CD8-positive, alpha-beta memory T cell (primary cell): Measurements from ENCODE around the gene CNGA2. TPM values are rescaled to one million over a fixed set of nuclear protein-coding genes. Genes with fewer than 3 reads are reported as not detected.

Experiments used
- CTCF ChIA-PET: fragments of 350-600 bp; sonication (Branson Sonifier 250); formaldehyde crosslinking; loops from one replicate; lab custom pipeline; 2021; ENCODE audit warnings: antibody characterized with exemption; lab: Charles Lee
- POLR2A ChIA-PET: fragments of 350-600 bp; sonication (Branson Sonifier 250); formaldehyde crosslinking; loops from one replicate; lab custom pipeline; 2021; ENCODE audit warnings: antibody characterized with exemption; lab: Charles Lee
- DNase-seq, 5 donors: peaks; one replicate each; pipeline versions ENCODE4 v3.0.0 to v3.0.0-alpha.2; 2020 to 2022; ENCODE audit warnings: mixed read lengths in 1 of 5
- H3K27ac ChIP-seq: one replicate; pipeline ENCODE4 v1.7.0; 2013; ENCODE audit warnings: low read depth, mild to moderate bottlenecking, low read length, moderate library complexity
- H3K27me3 ChIP-seq: 2 replicates; pipeline ENCODE4 v1.7.0; 2013; ENCODE audit warnings: low read length, mild to moderate bottlenecking; ENCODE audit not compliant: insufficient read depth, poor library complexity, severe bottlenecking
- H3K36me3 ChIP-seq: 2 replicates; pipeline ENCODE4 v1.7.0; 2013; ENCODE audit warnings: mild to moderate bottlenecking, low read length, moderate library complexity; ENCODE audit not compliant: insufficient read depth
- H3K4me1 ChIP-seq: 2 replicates; pipeline ENCODE4 v1.7.0; 2013; ENCODE audit warnings: mild to moderate bottlenecking, low read length, moderate library complexity; ENCODE audit not compliant: insufficient read depth
- H3K4me3 ChIP-seq: 2 replicates; pipeline ENCODE4 v1.7.0; 2013; ENCODE audit warnings: mild to moderate bottlenecking, low read length
- H3K9me3 ChIP-seq: 2 replicates; pipeline ENCODE4 v1.7.0; 2013; ENCODE audit warnings: mild to moderate bottlenecking, low read length
- H3K27ac Mint-ChIP-seq, 8 donors: one replicate each; pipeline ENCODE4 v1.8.0; 2020 to 2021; ENCODE audit warnings: mixed read lengths in 8 of 8, mild to moderate bottlenecking in 6 of 8, inconsistent platforms in 3 of 8, moderate library complexity in 3 of 8
- H3K27me3 Mint-ChIP-seq, 2 donors: one replicate each; pipeline ENCODE4 v1.8.0; 2020 to 2021; ENCODE audit warnings: mixed read lengths in 2 of 2, mild to moderate bottlenecking in 1 of 2, moderate library complexity in 1 of 2
- H3K36me3 Mint-ChIP-seq, 3 donors: one replicate each; pipeline ENCODE4 v1.8.0; 2020 to 2021; ENCODE audit warnings: mixed read lengths in 3 of 3, inconsistent platforms in 1 of 3, mild to moderate bottlenecking in 1 of 3
- H3K4me1 Mint-ChIP-seq, 3 donors: one replicate each; pipeline ENCODE4 v1.8.0; 2020 to 2021; ENCODE audit warnings: mixed read lengths in 3 of 3, inconsistent platforms in 1 of 3, mild to moderate bottlenecking in 1 of 3
- H3K4me3 Mint-ChIP-seq, 7 donors: one replicate each; pipeline ENCODE4 v1.8.0; 2020 to 2021; ENCODE audit warnings: mixed read lengths in 7 of 7, mild to moderate bottlenecking in 6 of 7, moderate library complexity in 4 of 7, inconsistent platforms in 2 of 7
- H3K9me3 Mint-ChIP-seq, 5 donors: one replicate each; pipeline ENCODE4 v1.8.0; 2020 to 2022; ENCODE audit warnings: mixed read lengths in 5 of 5, mild to moderate bottlenecking in 3 of 5, moderate library complexity in 2 of 5, inconsistent platforms in 1 of 5
- polyA plus RNA-seq: library from polyadenylated mRNA; unstranded; fragments of 300-500 nt; fragmentation: Illumina TruSeq; gene quantifications from one replicate; pipeline ENCODE4 v1.2.3, GENCODE V29; 2021
- total RNA-seq, 2 experiments: library from RNA; stranded (reverse); gene quantifications; one replicate each; pipeline ENCODE4 v1.2.3, GENCODE V29; 2021

The CNGA2 gene
- total and polyA plus RNA-seq, 3 experiments from 2014 or later = not detected

DNA sequence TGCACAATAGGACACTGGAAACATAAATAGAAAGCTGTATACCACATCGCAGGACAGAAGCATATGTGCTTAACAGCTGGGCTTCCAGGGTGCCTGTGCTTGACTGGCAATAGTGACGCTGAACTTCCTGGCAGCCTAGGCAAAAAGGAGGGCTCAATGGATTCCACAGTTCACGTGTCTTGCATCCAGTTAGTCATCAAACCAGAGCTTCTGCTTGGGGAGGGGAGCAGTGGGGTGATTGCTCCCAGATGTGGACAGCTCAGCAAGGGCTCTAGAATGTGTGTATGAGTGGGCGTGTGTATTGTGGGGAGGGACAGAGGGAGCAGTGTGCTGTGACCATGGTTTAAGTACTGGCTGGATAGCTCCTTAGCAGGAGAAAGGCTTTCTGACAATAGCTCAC is 37.0 kb upstream of the CNGA2 start:
- H3K4me1 ChIP-seq = no peaks in the 10 kb centered on the region
- Mint-ChIP-seq H3K36me3 (no peaks in the 10 kb centered on the region), H3K4me1 (no peaks in the 10 kb centered on the region), H3K4me3 (no peak overlapping the region), H3K27me3 (peaks cover 13 to 19% of the 10 kb centered on the region in 2 donors), H3K9me3 (peaks cover 0 to 2% (median 0%) of the 10 kb centered on the region in 5 donors), H3K27ac (no peak overlapping the region)
- CTCF ChIA-PET = no interaction called here
- H3K27me3 ChIP-seq = no peaks in the 10 kb centered on the region
- POLR2A ChIA-PET = no interaction called here
- DNase-seq = no peak
- H3K36me3 ChIP-seq = no peaks in the 10 kb centered on the region
- no peak overlapping the region for H3K4me3 ChIP-seq
- no peak overlapping the region for H3K27ac ChIP-seq
- H3K9me3 ChIP-seq = no peaks in the 10 kb centered on the region

DNA sequence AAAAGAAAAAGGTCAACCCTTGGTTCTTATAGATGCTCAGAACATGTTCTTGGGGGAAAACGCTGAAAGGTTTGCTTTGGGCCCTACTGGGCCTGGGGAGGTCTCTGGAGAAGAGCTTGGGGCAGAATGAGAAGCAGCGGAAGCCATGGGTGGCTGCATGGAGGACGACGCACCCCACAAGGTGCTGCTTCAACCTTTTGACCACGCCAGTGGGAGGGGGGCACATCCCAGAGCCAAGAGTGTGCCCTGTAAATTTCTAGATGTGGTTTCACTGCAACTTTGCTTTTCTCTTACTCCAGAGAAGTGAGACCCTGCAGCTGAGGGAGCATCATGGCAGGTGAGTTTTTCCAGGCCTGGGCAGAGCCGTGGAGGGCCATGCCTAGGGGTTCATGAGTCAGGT is 36.1 kb upstream of the CNGA2 start:
- peaks cover 0 to 2% (median 0%) of the 10 kb centered on the region in 5 donors for H3K9me3 Mint-ChIP-seq
- H3K4me1 Mint-ChIP-seq = no peaks in the 10 kb centered on the region
- no peak overlapping the region for H3K4me3 Mint-ChIP-seq
- H3K27me3 Mint-ChIP-seq = peaks cover 10 to 19% of the 10 kb centered on the region in 2 donors
- no peaks in the 10 kb centered on the region for H3K27me3 ChIP-seq
- no peak overlapping the region for H3K27ac ChIP-seq
- no peaks in the 10 kb centered on the region for H3K9me3 ChIP-seq
- H3K36me3 ChIP-seq = no peaks in the 10 kb centered on the region
- H3K4me1 ChIP-seq = no peaks in the 10 kb centered on the region
- POLR2A ChIA-PET = no interaction called here
- H3K27ac Mint-ChIP-seq = no peak overlapping the region
- CTCF ChIA-PET = no interaction called here
- no peak overlapping the region for H3K4me3 ChIP-seq
- no peak for DNase-seq
- H3K36me3 Mint-ChIP-seq = no peaks in the 10 kb centered on the region

DNA sequence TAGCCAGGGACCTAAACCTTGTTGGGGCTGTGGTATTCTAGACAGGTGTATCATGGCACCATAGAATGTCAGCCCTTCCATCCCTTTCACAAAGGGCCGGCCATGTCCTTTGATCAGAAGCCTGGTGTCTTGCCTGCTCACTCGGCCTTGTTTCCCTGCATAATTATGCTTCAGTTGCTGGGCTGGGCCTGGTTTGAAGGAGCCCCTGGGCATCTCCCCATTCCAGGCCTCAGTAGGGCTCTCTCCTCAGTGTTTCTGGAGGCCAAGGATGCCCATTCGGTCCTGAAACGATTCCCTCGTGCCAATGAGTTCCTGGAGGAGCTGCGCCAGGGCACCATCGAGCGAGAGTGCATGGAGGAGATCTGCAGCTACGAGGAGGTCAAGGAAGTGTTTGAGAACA is 34.8 kb upstream of the CNGA2 start:
- Histone ChIP-seq H3K9me3 (no peaks in the 10 kb centered on the region), H3K4me1 (no peaks in the 10 kb centered on the region), H3K4me3 (no peak overlapping the region), H3K27me3 (no peaks in the 10 kb centered on the region), H3K27ac (no peak overlapping the region), H3K36me3 (no peaks in the 10 kb centered on the region)
- ChIA-PET POLR2A (no interaction called here), CTCF (no interaction called here)
- DNase-seq = no peak
- Mint-ChIP-seq H3K9me3 (peaks cover 0 to 2% (median 0%) of the 10 kb centered on the region in 5 donors), H3K4me1 (no peaks in the 10 kb centered on the region), H3K36me3 (no peaks in the 10 kb centered on the region), H3K4me3 (no peak overlapping the region), H3K27me3 (peaks cover 7 to 17% of the 10 kb centered on the region in 2 donors), H3K27ac (no peak overlapping the region)

DNA sequence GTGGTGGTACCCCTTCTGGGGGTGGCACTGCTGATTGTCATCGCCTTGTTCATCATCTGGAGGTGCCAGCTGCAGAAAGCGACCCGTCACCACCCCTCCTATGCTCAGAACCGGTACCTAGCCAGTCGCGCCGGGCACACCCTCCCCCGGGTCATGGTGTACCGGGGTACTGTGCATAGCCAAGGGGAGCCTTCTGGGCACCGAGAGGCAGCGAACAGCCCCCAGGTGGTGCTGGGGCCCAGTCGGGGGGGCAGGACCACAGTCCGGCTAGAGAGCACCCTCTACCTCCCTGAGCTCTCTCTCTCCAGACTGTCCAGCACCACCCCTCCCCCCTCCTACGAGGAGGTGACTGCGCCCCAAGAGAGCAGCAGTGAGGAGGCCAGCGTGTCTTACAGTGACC is 34.0 kb upstream of the CNGA2 start:
- H3K27me3 ChIP-seq = no peaks in the 10 kb centered on the region
- Mint-ChIP-seq H3K9me3 (peaks cover 0 to 2% (median 0%) of the 10 kb centered on the region in 5 donors), H3K27ac (no peak overlapping the region), H3K4me1 (no peaks in the 10 kb centered on the region), H3K4me3 (no peak overlapping the region), H3K36me3 (no peaks in the 10 kb centered on the region), H3K27me3 (peaks cover 6 to 18% of the 10 kb centered on the region in 2 donors)
- H3K36me3 ChIP-seq = no peaks in the 10 kb centered on the region
- ChIA-PET POLR2A (no interaction called here), CTCF (no interaction called here)
- H3K9me3 ChIP-seq = no peaks in the 10 kb centered on the region
- no peak overlapping the region for H3K4me3 ChIP-seq
- no peaks in the 10 kb centered on the region for H3K4me1 ChIP-seq
- no peak for DNase-seq
- no peak overlapping the region for H3K27ac ChIP-seq

DNA sequence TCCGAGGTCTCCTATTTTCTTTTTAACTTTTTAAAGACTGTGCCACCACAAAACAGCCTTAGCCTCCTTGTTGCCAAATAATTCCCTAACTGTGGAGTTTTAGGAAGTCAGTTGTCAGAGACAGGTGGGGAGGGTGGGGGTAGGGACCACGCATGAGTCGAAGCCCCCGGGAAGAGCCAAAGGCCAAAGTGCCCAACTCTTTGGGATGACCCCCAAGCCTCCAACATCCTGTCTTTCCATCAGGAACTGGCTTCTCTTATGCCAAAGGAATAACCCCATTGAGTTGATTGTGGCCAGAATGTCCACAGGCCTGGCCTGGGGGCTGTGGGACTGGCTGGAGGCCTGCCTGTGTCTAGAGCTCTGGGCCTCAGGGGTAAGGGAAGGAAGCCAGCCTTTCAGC is 33.5 kb upstream of the CNGA2 start:
- no peak for DNase-seq
- no peaks in the 10 kb centered on the region for H3K4me1 Mint-ChIP-seq
- no peak overlapping the region for H3K27ac Mint-ChIP-seq
- Histone ChIP-seq H3K4me3 (no peak overlapping the region), H3K9me3 (no peaks in the 10 kb centered on the region), H3K27ac (no peak overlapping the region), H3K36me3 (no peaks in the 10 kb centered on the region), H3K27me3 (no peaks in the 10 kb centered on the region), H3K4me1 (no peaks in the 10 kb centered on the region)
- CTCF ChIA-PET = no interaction called here
- H3K27me3 Mint-ChIP-seq = peaks cover under 1 to 16% of the 10 kb centered on the region in 2 donors
- POLR2A ChIA-PET = no interaction called here
- H3K4me3 Mint-ChIP-seq = no peak overlapping the region
- H3K9me3 Mint-ChIP-seq = peaks cover 0 to 2% (median 0%) of the 10 kb centered on the region in 5 donors
- H3K36me3 Mint-ChIP-seq = no peaks in the 10 kb centered on the region

DNA sequence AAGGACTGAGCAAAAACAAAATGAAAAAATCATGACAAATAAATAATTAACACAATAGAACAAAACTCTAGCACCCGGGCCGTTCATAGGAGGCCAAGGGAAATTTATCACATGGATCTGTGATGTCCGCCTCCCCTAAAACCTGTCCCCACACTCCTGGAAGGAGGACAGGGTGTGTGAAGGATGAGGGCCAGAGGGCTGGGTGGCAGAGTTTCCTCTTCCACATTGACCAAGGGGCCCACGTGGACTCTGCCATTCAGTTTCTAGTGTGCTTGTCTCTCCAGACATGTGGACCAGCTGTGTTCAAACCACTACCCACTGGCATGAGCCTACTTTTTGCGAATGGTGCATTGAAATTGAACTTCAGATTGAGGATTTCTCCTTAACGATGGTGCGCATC is 33.0 kb upstream of the CNGA2 start:
- ChIA-PET POLR2A (no interaction called here), CTCF (no interaction called here)
- peaks cover 0 to 15% of the 10 kb centered on the region in 2 donors for H3K27me3 Mint-ChIP-seq
- no peaks in the 10 kb centered on the region for H3K4me1 ChIP-seq
- peaks cover 0 to 2% (median 0%) of the 10 kb centered on the region in 5 donors for H3K9me3 Mint-ChIP-seq
- no peak overlapping the region for H3K4me3 Mint-ChIP-seq
- no peaks in the 10 kb centered on the region for H3K36me3 ChIP-seq
- H3K27ac ChIP-seq = no peak overlapping the region
- H3K36me3 Mint-ChIP-seq = no peaks in the 10 kb centered on the region
- no peak overlapping the region for H3K27ac Mint-ChIP-seq
- H3K4me1 Mint-ChIP-seq = no peaks in the 10 kb centered on the region
- no peak overlapping the region for H3K4me3 ChIP-seq
- no peaks in the 10 kb centered on the region for H3K27me3 ChIP-seq
- no peak for DNase-seq
- H3K9me3 ChIP-seq = no peaks in the 10 kb centered on the region

DNA sequence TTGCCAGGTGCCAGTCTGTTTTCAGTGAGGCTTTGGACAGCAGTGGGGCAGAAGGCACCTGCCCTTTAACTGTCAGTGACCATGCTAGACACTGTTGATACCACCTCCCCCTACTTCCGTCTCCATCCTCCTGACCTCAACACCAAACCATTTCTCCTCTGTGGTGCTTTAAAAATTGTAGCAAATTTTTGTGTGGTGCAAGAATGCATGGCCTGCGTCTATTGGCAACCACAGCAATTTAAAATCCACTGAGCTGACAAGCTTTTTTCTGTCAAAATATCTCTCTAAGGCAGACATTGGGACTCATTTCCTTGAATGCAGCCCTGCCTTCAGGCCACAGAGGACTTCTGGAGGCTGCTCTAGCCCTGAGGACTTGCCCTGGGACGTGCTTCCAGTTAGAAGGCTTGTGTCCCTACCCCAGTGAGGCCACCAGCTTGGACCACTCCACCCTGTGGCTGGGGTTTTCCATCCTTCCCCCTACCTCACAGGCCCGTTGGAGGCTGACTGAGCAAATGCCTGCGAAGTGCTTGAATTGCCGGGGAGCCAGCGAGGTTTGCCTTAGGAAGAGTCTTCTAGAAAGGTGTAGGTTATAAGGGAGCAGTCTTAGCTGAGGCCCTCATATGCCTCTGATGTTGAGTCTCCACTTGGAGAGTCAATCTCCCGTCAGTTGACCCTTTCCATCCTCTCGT is 32.4 kb upstream of the CNGA2 start:
- no peak overlapping the region for H3K4me3 ChIP-seq
- H3K27ac ChIP-seq = no peak overlapping the region
- Mint-ChIP-seq H3K4me3 (no peak overlapping the region), H3K4me1 (no peaks in the 10 kb centered on the region), H3K27me3 (peaks cover 0 to 18% of the 10 kb centered on the region in 2 donors), H3K27ac (no peak overlapping the region), H3K36me3 (no peaks in the 10 kb centered on the region), H3K9me3 (peaks cover 0 to 2% (median 0%) of the 10 kb centered on the region in 5 donors)
- DNase-seq = no peak
- ChIA-PET CTCF (no interaction called here), POLR2A (no interaction called here)
- no peaks in the 10 kb centered on the region for H3K27me3 ChIP-seq
- H3K4me1 ChIP-seq = no peaks in the 10 kb centered on the region
- no peaks in the 10 kb centered on the region for H3K9me3 ChIP-seq
- H3K36me3 ChIP-seq = no peaks in the 10 kb centered on the region

DNA sequence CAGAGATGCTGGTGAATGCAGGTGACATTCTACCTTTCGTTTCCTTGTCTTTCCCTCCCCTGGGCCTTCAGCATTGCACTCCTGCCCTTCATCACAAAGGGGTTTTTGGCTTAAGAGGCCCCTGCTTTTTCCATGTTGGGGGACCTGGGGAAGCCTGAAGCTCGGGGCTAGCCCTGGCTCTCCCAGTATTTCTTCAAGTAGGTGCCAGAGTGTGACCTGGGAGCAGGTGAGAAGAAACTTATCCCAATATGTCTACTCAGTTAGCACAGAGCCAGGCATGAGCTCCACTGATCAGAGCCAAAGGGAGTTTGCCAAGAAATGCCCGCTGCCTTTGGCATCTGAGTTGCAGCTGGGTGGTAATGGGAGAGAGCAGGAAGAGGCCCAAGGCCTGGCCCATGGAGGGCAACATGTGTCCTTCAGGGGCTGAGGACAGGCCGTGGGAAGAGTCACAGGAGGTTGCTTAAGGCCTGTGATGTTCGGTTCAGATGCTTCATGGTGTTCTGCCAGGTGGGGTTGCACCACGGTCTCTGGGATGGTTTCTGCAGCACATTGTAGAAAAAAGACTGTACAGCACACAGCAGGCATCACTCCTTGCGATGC is 31.7 kb upstream of the CNGA2 start:
- Histone ChIP-seq H3K9me3 (no peaks in the 10 kb centered on the region), H3K36me3 (no peaks in the 10 kb centered on the region), H3K27ac (no peak overlapping the region), H3K4me1 (no peaks in the 10 kb centered on the region), H3K4me3 (no peak overlapping the region), H3K27me3 (no peaks in the 10 kb centered on the region)
- ChIA-PET POLR2A (no interaction called here), CTCF (no interaction called here)
- Mint-ChIP-seq H3K36me3 (no peaks in the 10 kb centered on the region), H3K9me3 (peaks cover 0 to 2% (median 0%) of the 10 kb centered on the region in 5 donors), H3K4me1 (no peaks in the 10 kb centered on the region), H3K27me3 (peaks cover 0 to 21% of the 10 kb centered on the region in 2 donors), H3K4me3 (no peak overlapping the region), H3K27ac (no peak overlapping the region)
- no peak for DNase-seq
